Right lobe of liver (tissue), 4 donors: Measurements from ENCODE around the gene TSBP1.

Experiments
- POLR2A ChIP-seq: fragments of 450-650 bp; IDR thresholded peaks from one replicate; pipeline ENCODE4 v1.6.1; 2017; ENCODE audit warnings: antibody characterized with exemption, mild to moderate bottlenecking
- TF ChIP-seq, protein P1 (sequence below), 4 donors: fragments of 200-600 bp in 3 of 4; fragments of 450-650 bp in 1 of 4; IDR thresholded peaks; one replicate each; pipeline versions ENCODE4 v1.5.1 to v1.8.0; 2016 to 2022; ENCODE audit warnings: antibody characterized with exemption in 4 of 4, mild to moderate bottlenecking in 2 of 4
- donor health status: DM: no; HTN: no; CAD: no.
- donor health status: DM: no; HTN: no; CAD: no.
- donor health status: DM: no; HTN: yes; CAD: no.

DNA sequence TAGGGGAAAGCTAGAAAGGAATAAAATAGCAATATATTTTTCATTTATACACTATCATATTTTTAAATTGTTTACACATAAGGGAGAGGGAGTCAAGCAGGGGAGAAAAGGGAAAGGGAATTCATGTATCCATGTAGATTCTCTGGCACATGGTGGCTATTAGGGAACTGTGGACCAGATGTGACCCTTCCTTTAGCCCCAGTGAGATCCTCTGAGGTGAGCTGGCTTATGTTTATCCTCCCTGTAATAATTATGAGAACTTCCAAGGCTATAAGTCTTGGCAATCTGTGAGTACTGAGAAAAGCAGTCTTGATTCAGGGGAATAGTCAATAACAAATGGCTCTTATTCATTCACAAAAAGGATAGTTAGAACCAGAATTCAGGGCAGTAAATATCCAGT is 42.6 kb downstream of the TSBP1 start:
- TF ChIP-seq, protein P1, sequence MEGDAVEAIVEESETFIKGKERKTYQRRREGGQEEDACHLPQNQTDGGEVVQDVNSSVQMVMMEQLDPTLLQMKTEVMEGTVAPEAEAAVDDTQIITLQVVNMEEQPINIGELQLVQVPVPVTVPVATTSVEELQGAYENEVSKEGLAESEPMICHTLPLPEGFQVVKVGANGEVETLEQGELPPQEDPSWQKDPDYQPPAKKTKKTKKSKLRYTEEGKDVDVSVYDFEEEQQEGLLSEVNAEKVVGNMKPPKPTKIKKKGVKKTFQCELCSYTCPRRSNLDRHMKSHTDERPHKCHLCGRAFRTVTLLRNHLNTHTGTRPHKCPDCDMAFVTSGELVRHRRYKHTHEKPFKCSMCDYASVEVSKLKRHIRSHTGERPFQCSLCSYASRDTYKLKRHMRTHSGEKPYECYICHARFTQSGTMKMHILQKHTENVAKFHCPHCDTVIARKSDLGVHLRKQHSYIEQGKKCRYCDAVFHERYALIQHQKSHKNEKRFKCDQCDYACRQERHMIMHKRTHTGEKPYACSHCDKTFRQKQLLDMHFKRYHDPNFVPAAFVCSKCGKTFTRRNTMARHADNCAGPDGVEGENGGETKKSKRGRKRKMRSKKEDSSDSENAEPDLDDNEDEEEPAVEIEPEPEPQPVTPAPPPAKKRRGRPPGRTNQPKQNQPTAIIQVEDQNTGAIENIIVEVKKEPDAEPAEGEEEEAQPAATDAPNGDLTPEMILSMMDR (IDR thresholded peaks at IDR 0.05), result no peak
- no peak for TF ChIP-seq POLR2A
